GM23338 (cell line): ENCODE results near the gene C10orf53.

ENCODE experiments used
- CREB1 ChIP-seq: fragments of 250-450 bp; sonication (Bioruptor Pico); IDR thresholded peaks from 2 replicates; pipeline ENCODE4 v1.5.0; 2020; ENCODE audit warnings: low read depth, mild to moderate bottlenecking, moderate library complexity
- CTCF ChIP-seq, 2 experiments: fragments of 200-600 bp in 1 of 2; sonication (generic) in 1 of 2; conservative IDR thresholded peaks; 2 replicates each; pipeline versions ENCODE4 v1.5.1 to v1.6.1; 2016 to 2017; ENCODE audit warnings: antibody characterized with exemption in 2 of 2, low read depth in 2 of 2, mild to moderate bottlenecking in 2 of 2, moderate library complexity in 1 of 2
- EZH2 ChIP-seq: fragments of 200-600 bp; sonication (generic); IDR thresholded peaks from one replicate; pipeline ENCODE4 v1.8.0; 2017; ENCODE audit warnings: antibody characterized with exemption, mild to moderate bottlenecking, low read depth; ENCODE audit not compliant: unreplicated experiment
- EZH2phosphoT487 ChIP-seq: fragments of 200-600 bp; sonication (generic); IDR thresholded peaks from one replicate; pipeline ENCODE4 v1.8.1; 2018; ENCODE audit warnings: antibody characterized with exemption; ENCODE audit not compliant: unreplicated experiment
- JUNB ChIP-seq: IDR thresholded peaks from one replicate; pipeline ENCODE4 v1.6.1; 2016; ENCODE audit warnings: antibody characterized with exemption; ENCODE audit not compliant: unreplicated experiment
- POLR2AphosphoS5 ChIP-seq: IDR thresholded peaks from 2 replicates; pipeline ENCODE4 v1.6.1; 2016; ENCODE audit warnings: antibody characterized with exemption, low read depth
- REST ChIP-seq: IDR thresholded peaks from one replicate; pipeline ENCODE4 v1.6.1; 2018; ENCODE audit warnings: antibody characterized with exemption; ENCODE audit not compliant: unreplicated experiment
- STAT1 ChIP-seq: IDR thresholded peaks from one replicate; pipeline ENCODE4 v1.6.1; 2016; ENCODE audit warnings: antibody characterized with exemption; ENCODE audit not compliant: unreplicated experiment
- ZNF114 ChIP-seq: fragments of 250-450 bp; sonication (Bioruptor Pico); IDR thresholded peaks from 2 replicates; pipeline ENCODE4 v1.5.0; 2020; ENCODE audit warnings: mild to moderate bottlenecking, moderate library complexity
- ZNF331 ChIP-seq: fragments of 250-450 bp; sonication (Bioruptor Pico); IDR thresholded peaks from 2 replicates; pipeline ENCODE4 v1.5.0; 2020; ENCODE audit warnings: low read depth, mild to moderate bottlenecking, moderate library complexity

GRCh38 chr10:49666685-49667084, 12.8 kb upstream of the C10orf53 start:
- no peak for TF ChIP-seq STAT1
- TF ChIP-seq CTCF (conservative IDR thresholded peaks at IDR 0.05; ENCODE audit: low read depth in 2 of 2), result no peak
- no peak for TF ChIP-seq POLR2AphosphoS5
- TF ChIP-seq JUNB, result no peak
- TF ChIP-seq EZH2, result no peak
- TF ChIP-seq EZH2phosphoT487, result no peak
- TF ChIP-seq CREB1 (CRISPR knock-in tag), result no peak
- no peak for TF ChIP-seq REST
- TF ChIP-seq ZNF114 (CRISPR knock-in tag), result no peak
- no peak for TF ChIP-seq ZNF331 (CRISPR knock-in tag)
